ENCODE results near the gene LYRM4.

Gene LYRM4

GRCh38 chr6:5250451-5250850, 10.3 kb downstream of the LYRM4 start:
- in situ Hi-C loops (cut with HindIII; ENCODE audit: low pct_ligation_motif_present, low pct_unique_long_range_greater_than_20kb, low sequenced_read_pairs) = no loop called here
- DNase-seq = no peak

- in situ Hi-C loops (cut with HindIII; ENCODE audit: low pct_ligation_motif_present, low pct_unique_long_range_greater_than_20kb, low sequenced_read_pairs) = no loop called here
Observed at GRCh38 chr6:5249451-5250122, 11.2 kb downstream of the LYRM4 start.

GRCh38 chr6:5248302-5249098, 12.2 kb downstream of the LYRM4 start:
- no peak for DNase-seq
- in situ Hi-C loops (cut with HindIII; ENCODE audit: low pct_ligation_motif_present, low pct_unique_long_range_greater_than_20kb, low sequenced_read_pairs) = no loop called here

More at GRCh38 chr6:5249451-5250122, 11.2 kb downstream of the LYRM4 start:
- DNase-seq = no peak

GRCh38 chr6:5247201-5247600, 13.5 kb downstream of the LYRM4 start:
- in situ Hi-C loops (cut with HindIII; ENCODE audit: low pct_ligation_motif_present, low pct_unique_long_range_greater_than_20kb, low sequenced_read_pairs) = no loop called here

GRCh38 chr6:5246141-5247097, 14.3 kb downstream of the LYRM4 start:
- in situ Hi-C loops (cut with HindIII; ENCODE audit: low pct_ligation_motif_present, low pct_unique_long_range_greater_than_20kb, low sequenced_read_pairs) = no loop called here
- DNase-seq = no peak

More at GRCh38 chr6:5247201-5247600, 13.5 kb downstream of the LYRM4 start:
- no peak for DNase-seq

- in situ Hi-C loops (cut with HindIII; ENCODE audit: low pct_ligation_motif_present, low pct_unique_long_range_greater_than_20kb, low sequenced_read_pairs) = no loop called here
- no peak for DNase-seq
Observed at GRCh38 chr6:5243069-5243468, 17.7 kb downstream of the LYRM4 start.

- in situ Hi-C loops (cut with HindIII; ENCODE audit: low pct_ligation_motif_present, low pct_unique_long_range_greater_than_20kb, low sequenced_read_pairs) = no loop called here
- DNase-seq = no peak
Observed at GRCh38 chr6:5241252-5241651, 19.5 kb downstream of the LYRM4 start.

GRCh38 chr6:5238336-5238735, 22.4 kb downstream of the LYRM4 start:
- in situ Hi-C loops (cut with HindIII; ENCODE audit: low pct_ligation_motif_present, low pct_unique_long_range_greater_than_20kb, low sequenced_read_pairs) = no loop called here

GRCh38 chr6:5237805-5238204, 22.9 kb downstream of the LYRM4 start:
- in situ Hi-C loops (cut with HindIII; ENCODE audit: low pct_ligation_motif_present, low pct_unique_long_range_greater_than_20kb, low sequenced_read_pairs) = no loop called here
- no peak for DNase-seq

More at GRCh38 chr6:5238336-5238735, 22.4 kb downstream of the LYRM4 start:
- no peak for DNase-seq

- DNase-seq = no peak
- in situ Hi-C loops (cut with HindIII; ENCODE audit: low pct_ligation_motif_present, low pct_unique_long_range_greater_than_20kb, low sequenced_read_pairs) = no loop called here
Observed at GRCh38 chr6:5235830-5236229, 24.9 kb downstream of the LYRM4 start.

- in situ Hi-C loops (cut with HindIII; ENCODE audit: low pct_ligation_motif_present, low pct_unique_long_range_greater_than_20kb, low sequenced_read_pairs) = no loop called here
- DNase-seq = no peak
Observed at GRCh38 chr6:5234874-5235273, 25.9 kb downstream of the LYRM4 start.

GRCh38 chr6:5231289-5231688, 29.5 kb downstream of the LYRM4 start:
- no peak for DNase-seq
- in situ Hi-C loops (cut with HindIII; ENCODE audit: low pct_ligation_motif_present, low pct_unique_long_range_greater_than_20kb, low sequenced_read_pairs) = no loop called here

GRCh38 chr6:5230081-5230480, 30.7 kb downstream of the LYRM4 start:
- in situ Hi-C loops (cut with HindIII; ENCODE audit: low pct_ligation_motif_present, low pct_unique_long_range_greater_than_20kb, low sequenced_read_pairs) = no loop called here
- no peak for DNase-seq

- in situ Hi-C loops (cut with HindIII; ENCODE audit: low pct_ligation_motif_present, low pct_unique_long_range_greater_than_20kb, low sequenced_read_pairs) = no loop called here
- DNase-seq = no peak
Observed at GRCh38 chr6:5229356-5229755, 31.4 kb downstream of the LYRM4 start.

- in situ Hi-C loops (cut with HindIII; ENCODE audit: low pct_ligation_motif_present, low pct_unique_long_range_greater_than_20kb, low sequenced_read_pairs) = no loop called here
- DNase-seq = no peak
Observed at GRCh38 chr6:5223309-5223708, 37.4 kb downstream of the LYRM4 start.

GRCh38 chr6:5220443-5220842, 40.3 kb downstream of the LYRM4 start:
- no peak for DNase-seq
- in situ Hi-C loops (cut with HindIII; ENCODE audit: low pct_ligation_motif_present, low pct_unique_long_range_greater_than_20kb, low sequenced_read_pairs) = no loop called here

- in situ Hi-C loops (cut with HindIII; ENCODE audit: low pct_ligation_motif_present, low pct_unique_long_range_greater_than_20kb, low sequenced_read_pairs) = no loop called here
- no peak for DNase-seq
Observed at GRCh38 chr6:5219011-5219691, 41.6 kb downstream of the LYRM4 start.

GRCh38 chr6:5217356-5217755, 43.4 kb downstream of the LYRM4 start:
- in situ Hi-C loops (cut with HindIII; ENCODE audit: low pct_ligation_motif_present, low pct_unique_long_range_greater_than_20kb, low sequenced_read_pairs) = no loop called here
- DNase-seq = no peak
